ENCODE measurements around the gene HMCN2.

HMCN2 gene

DNA sequence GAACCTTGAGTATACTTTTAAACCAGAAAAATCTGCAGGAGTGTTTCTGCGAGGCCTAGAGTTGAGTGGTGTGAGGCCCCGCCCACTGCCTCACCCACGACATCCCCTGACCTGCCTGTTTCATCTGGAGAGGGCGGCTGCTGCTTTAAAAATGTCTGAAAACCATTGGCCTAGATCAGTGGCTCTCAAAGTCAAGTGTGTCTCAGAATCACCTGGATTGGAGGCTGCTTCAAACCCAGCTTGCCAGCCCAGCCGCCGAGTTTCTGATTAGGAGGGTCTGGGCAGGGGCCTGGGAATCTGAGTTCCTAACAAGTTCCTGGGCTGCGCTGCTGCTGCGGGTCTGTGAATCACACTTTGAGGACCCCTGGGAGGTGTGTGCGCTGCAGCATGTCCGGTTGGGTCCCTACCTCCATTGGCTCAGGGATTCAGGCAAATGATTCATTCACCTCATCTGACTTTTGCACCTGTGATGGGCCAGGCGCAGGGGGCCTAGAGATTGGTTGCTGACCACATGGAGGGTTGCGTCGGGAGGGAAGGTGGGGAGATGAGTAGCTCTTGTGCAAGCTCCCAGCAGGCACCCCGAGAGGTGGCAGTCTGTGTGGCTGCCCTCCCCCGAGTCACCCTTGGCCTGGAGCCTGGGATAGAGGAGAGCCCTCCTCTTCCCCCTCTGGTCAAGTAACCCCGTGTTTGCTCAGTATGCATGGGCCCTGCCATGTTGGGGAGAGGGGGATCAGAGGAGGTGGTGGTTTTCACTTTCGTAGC is 27.6 kb upstream of the HMCN2 start:
- no peak for DNase-seq (ENCODE audit: low read depth)
- TF ChIP-seq CTCF (IDR thresholded peaks at IDR 0.05; ENCODE audit: control insufficient read depth, insufficient read depth, low read depth, low read length, missing control alignments) = no peak
- H3K4me3 ChIP-seq (ENCODE audit: control insufficient read depth, low read depth, low read length) = no peak overlapping the region

DNA sequence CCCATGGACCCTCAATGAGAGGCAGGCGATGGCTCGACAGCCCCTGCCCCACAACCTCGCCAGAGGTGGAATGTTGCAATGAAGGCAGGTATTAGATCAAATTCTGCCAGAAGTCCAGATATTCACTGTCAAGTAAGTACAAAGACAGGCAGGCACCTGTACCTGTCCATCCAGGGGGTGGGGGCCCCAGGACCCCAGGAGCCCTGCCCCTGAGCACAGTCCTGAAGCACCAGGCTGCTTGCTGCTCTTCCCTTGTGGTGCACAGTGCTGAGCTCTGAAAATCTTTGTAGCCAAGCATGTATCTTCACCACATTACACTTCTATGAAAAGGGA is 26.2 kb upstream of the HMCN2 start:
- TF ChIP-seq CTCF (IDR thresholded peaks at IDR 0.05; ENCODE audit: control insufficient read depth, insufficient read depth, low read depth, low read length, missing control alignments) = no peak
- no peak overlapping the region for H3K4me3 ChIP-seq (ENCODE audit: control insufficient read depth, low read depth, low read length)
- DNase-seq (ENCODE audit: low read depth) = no peak

- no peak overlapping the region for H3K4me3 ChIP-seq (ENCODE audit: control insufficient read depth, low read depth, low read length)
- TF ChIP-seq CTCF (IDR thresholded peaks at IDR 0.05; ENCODE audit: control insufficient read depth, insufficient read depth, low read depth, low read length, missing control alignments) = no peak
- no peak for DNase-seq (ENCODE audit: low read depth)
Measured at GRCh38 chr9:130239741-130240241, 25.8 kb upstream of the HMCN2 start.

- no peak for TF ChIP-seq CTCF (IDR thresholded peaks at IDR 0.05; ENCODE audit: control insufficient read depth, insufficient read depth, low read depth, low read length, missing control alignments)
- no peak for DNase-seq (ENCODE audit: low read depth)
- no peak overlapping the region for H3K4me3 ChIP-seq (ENCODE audit: control insufficient read depth, low read depth, low read length)
Measured at GRCh38 chr9:130240410-130241197, 25.0 kb upstream of the HMCN2 start.

DNA sequence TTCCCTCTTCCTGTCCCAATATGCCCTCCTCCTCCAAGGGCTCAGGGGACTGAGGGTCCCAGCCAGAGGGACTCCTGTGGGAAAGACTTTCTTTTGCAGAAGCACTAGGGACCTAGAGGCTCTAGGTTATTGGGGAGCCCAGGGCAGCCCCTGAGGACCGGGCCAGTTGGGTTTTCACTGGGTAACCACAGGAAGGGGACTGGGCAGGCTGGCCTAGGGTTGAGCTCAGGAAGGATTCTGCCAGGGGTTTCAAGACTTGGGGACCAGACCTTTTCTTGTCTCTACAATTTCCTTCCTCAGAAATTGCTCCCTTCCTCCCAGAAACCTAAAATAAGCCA is 24.4 kb upstream of the HMCN2 start:
- no peak overlapping the region for H3K4me3 ChIP-seq (ENCODE audit: control insufficient read depth, low read depth, low read length)
- no peak for DNase-seq (ENCODE audit: low read depth)
- no peak for TF ChIP-seq CTCF (IDR thresholded peaks at IDR 0.05; ENCODE audit: control insufficient read depth, insufficient read depth, low read depth, low read length, missing control alignments)

GRCh38 chr9:130242270-130243014 is 23.1 kb upstream of the HMCN2 start:
- no peak for DNase-seq (ENCODE audit: low read depth)
- H3K4me3 ChIP-seq (ENCODE audit: control insufficient read depth, low read depth, low read length) = no peak overlapping the region
- TF ChIP-seq CTCF (IDR thresholded peaks at IDR 0.05; ENCODE audit: control insufficient read depth, insufficient read depth, low read depth, low read length, missing control alignments) = no peak
